ENCODE results near the gene HSPA12B.

Gene HSPA12B

GRCh38 chr20:3755814-3756480 lies 23.5 kb downstream of the HSPA12B start (continued):
- TF ChIP-seq ZNF585B (tag by site-specific recombination; IDR thresholded peaks at IDR 0.05): no peak

GRCh38 chr20:3757268-3757667 lies 24.8 kb downstream of the HSPA12B start:
- Histone ChIP-seq H3K4me1 (ENCODE audit: control insufficient read depth, insufficient read depth, low read length) (0 out of 2 replicates have a peak, but pooled peaks cover 2% of the 10 kb centered on the region), H3K4me3 (ENCODE audit: low read depth, low read length) (no peak overlapping the region), H3K9me3 (ENCODE audit: control insufficient read depth, insufficient read depth, low read depth, low read length) (no peaks in the 10 kb centered on the region), H3K36me3 (ENCODE audit: control insufficient read depth in 2 of 2, insufficient read depth in 1 of 2, low read length in 2 of 2) (peaks cover 0 to 65% of the 10 kb centered on the region in 2 experiments; a peak in 2 of 3 replicates), H3K27ac (ENCODE audit: extremely low read depth, low read depth, low read length) (no peak overlapping the region)
- CTCF ChIA-PET: interaction anchor here (0.6 to 2.9 kb wide), 9 partner anchors 9 to 315 kb away, joined by 3 to 12 read pairs (median 4); partner anchors contain the start of genes ADISSP and SPEF1
- no peak for TF ChIP-seq ZNF558 (tag by site-specific recombination; IDR thresholded peaks at IDR 0.05)
- TF ChIP-seq ZBTB11 (tag by site-specific recombination; conservative IDR thresholded peaks at IDR 0.05; ENCODE audit: low read depth): no peak
- TF ChIP-seq PBX3 (CRISPR knock-in tag; IDR thresholded peaks at IDR 0.05): no peak
- TF ChIP-seq ZNF501 (tag by site-specific recombination; IDR thresholded peaks at IDR 0.05): no peak
- no peak for TF ChIP-seq ZNF585B (tag by site-specific recombination; IDR thresholded peaks at IDR 0.05)
- TF ChIP-seq ZBTB44 (tag by site-specific recombination; IDR thresholded peaks at IDR 0.05): no peak
- TF ChIP-seq ZNF670 (tag by site-specific recombination; IDR thresholded peaks at IDR 0.05; ENCODE audit: low read depth): no peak
- no peak for TF ChIP-seq ZNF280D (tag by site-specific recombination; IDR thresholded peaks at IDR 0.05)
- POLR2A ChIA-PET: interaction anchor here (0.6 to 1.7 kb wide), 3 partner anchors 10 to 84 kb away, joined by 3 to 9 read pairs (median 4); partner anchors contain the start of genes ADISSP and CDC25B

GRCh38 chr20:3758566-3758965 lies 26.1 kb downstream of the HSPA12B start:
- CTCF ChIA-PET: interaction anchor here (0.8 to 2.9 kb wide), 3 partner anchors 8 to 10 kb away, joined by 3 to 12 read pairs (median 10); partner anchors contain the start of gene ADISSP
- Histone ChIP-seq H3K9me3 (ENCODE audit: control insufficient read depth, insufficient read depth, low read depth, low read length) (no peaks in the 10 kb centered on the region), H3K27ac (ENCODE audit: extremely low read depth, low read depth, low read length) (no peak overlapping the region), H3K4me1 (ENCODE audit: control insufficient read depth, insufficient read depth, low read length) (no peaks in the 10 kb centered on the region), H3K4me3 (ENCODE audit: low read depth, low read length) (no peak overlapping the region), H3K36me3 (ENCODE audit: control insufficient read depth in 2 of 2, insufficient read depth in 1 of 2, low read length in 2 of 2) (peaks cover 0 to 61% of the 10 kb centered on the region in 2 experiments; a peak in 2 of 3 replicates)
- POLR2A ChIA-PET: interaction anchor here (1.3 kb wide), 1 partner anchor 9 kb away, joined by 6 read pairs; the partner anchor contains the start of gene ADISSP
- no peak for TF ChIP-seq ZNF426 (tag by site-specific recombination; IDR thresholded peaks at IDR 0.05)
- no peak for TF ChIP-seq ZNF391 (tag by site-specific recombination; IDR thresholded peaks at IDR 0.05; ENCODE audit: borderline replicate concordance, low read depth)
- no peak for TF ChIP-seq ZBTB26 (tag by site-specific recombination; optimal IDR thresholded peaks at IDR 0.05)
- TF ChIP-seq ZNF138 (tag by site-specific recombination; IDR thresholded peaks at IDR 0.05; ENCODE audit: borderline replicate concordance): no peak
- no peak for TF ChIP-seq ZNF366 (tag by site-specific recombination; conservative IDR thresholded peaks at IDR 0.05)
- TF ChIP-seq ZNF645 (tag by site-specific recombination; IDR thresholded peaks at IDR 0.05): no peak
- TF ChIP-seq SETDB1 (IDR thresholded peaks at IDR 0.05; ENCODE audit: insufficient read length, low read length): no peak
- no peak for TF ChIP-seq CTCF (tag by site-specific recombination; IDR thresholded peaks at IDR 0.05)
